B cell (primary cell): Measurements from ENCODE around the gene DNAJC3. TPM values are rescaled to one million over a fixed set of nuclear protein-coding genes. Genes with fewer than 3 reads are reported as not detected.
"Not testable (repeated sequence)": the region's sequence is repeated elsewhere in the genome, so short reads cannot be mapped to it uniquely, and the experiment has no call there.

Experiments used
- ATAC-seq: fragments of 200-7000 bp; cut with Tn5 transposase; one replicate; pipeline ENCODE4 v1.10.0; 2021; ENCODE audit warnings: low read depth, mild to moderate bottlenecking, moderate number of reproducible peaks, moderate library complexity
- CTCF ChIA-PET: fragments of 350-600 bp; sonication (Branson Sonifier 250); formaldehyde crosslinking; loops from one replicate; lab custom pipeline; 2021; ENCODE audit warnings: antibody characterized with exemption, inconsistent platforms; lab: Charles Lee
- POLR2A ChIA-PET: fragments of 350-600 bp; sonication (Branson Sonifier 250); formaldehyde crosslinking; loops from one replicate; lab custom pipeline; 2021; ENCODE audit warnings: antibody characterized with exemption; lab: Charles Lee
- DNase-seq: peaks from one replicate; pipeline ENCODE4 v3.0.0; 2013
- H2AFZ ChIP-seq: 2 replicates; pipeline ENCODE4 v1.6.1; 2012; ENCODE audit warnings: mild to moderate bottlenecking, low read depth, low read length; ENCODE audit not compliant: insufficient read depth, poor library complexity, severe bottlenecking
- H3K27ac ChIP-seq, 2 donors: 1 replicate in 1 of 2; 2 replicates in 1 of 2; pipeline ENCODE4 v1.5.1; 2012 to 2013; ENCODE audit warnings: low read length in 2 of 2, mild to moderate bottlenecking in 2 of 2, moderate library complexity in 1 of 2
- H3K27me3 ChIP-seq, 4 experiments: fragments of 200-600 bp in 1 of 4; sonication (generic) in 1 of 4; replicated peaks in 1 of 4; 1 replicate in 2 of 4; 2 replicates in 2 of 4; pipeline versions ENCODE4 v1.6.1 to v1.7.0; 2013 to 2016; ENCODE audit warnings: low read length in 3 of 4, mild to moderate bottlenecking in 2 of 4, mixed read lengths in 1 of 4, moderate library complexity in 1 of 4; ENCODE audit not compliant: insufficient read depth in 4 of 4, control insufficient read depth in 3 of 4; ENCODE audit errors: control extremely low read depth in 1 of 4
- H3K36me3 ChIP-seq, 2 experiments: replicated peaks in 1 of 2; 1 replicate in 1 of 2; 2 replicates in 1 of 2; pipeline versions ENCODE4 v1.6.1 to v1.7.1; 2013; ENCODE audit warnings: low read length in 1 of 2; ENCODE audit not compliant: insufficient read depth in 2 of 2, control insufficient read depth in 1 of 2; ENCODE audit errors: control extremely low read depth in 1 of 2, extremely low read depth in 1 of 2
- H3K4me1 ChIP-seq, 2 donors: fragments of 200-600 bp in 1 of 2; sonication (generic) in 1 of 2; 1 replicate in 1 of 2; 2 replicates in 1 of 2; pipeline versions ENCODE4 v1.5.1 to v1.6.1; 2013 to 2017; ENCODE audit warnings: low read length in 2 of 2; ENCODE audit not compliant: control insufficient read depth in 2 of 2, insufficient read depth in 2 of 2
- H3K4me2 ChIP-seq: replicated peaks from 2 replicates; pipeline ENCODE3; 2012; ENCODE audit warnings: mild to moderate bottlenecking, low read depth, low read length; ENCODE audit not compliant: poor library complexity, severe bottlenecking
- H3K4me3 ChIP-seq, 5 experiments: fragments of 200-600 bp in 1 of 5; sonication (generic) in 1 of 5; 1 replicate in 3 of 5; 2 replicates in 2 of 5; pipeline versions ENCODE4 v1.5.1 to v1.7.0; 2011 to 2016; ENCODE audit warnings: low read length in 4 of 5, mild to moderate bottlenecking in 4 of 5, low read depth in 2 of 5, control low read depth in 1 of 5, moderate library complexity in 1 of 5; ENCODE audit not compliant: insufficient read depth in 1 of 5; ENCODE audit errors: control extremely low read depth in 1 of 5, extremely low read depth in 1 of 5
- H3K79me2 ChIP-seq: fragments of 200-600 bp; sonication (generic); one replicate; pipeline ENCODE4 v1.6.0; 2016; ENCODE audit warnings: low read length; ENCODE audit not compliant: control insufficient read depth, insufficient read depth
- H3K9ac ChIP-seq: fragments of 200-600 bp; sonication (generic); 2 replicates; pipeline ENCODE4 v1.6.1; 2017; ENCODE audit warnings: mild to moderate bottlenecking, low read length, moderate library complexity
- H3K9me3 ChIP-seq, 3 donors: one replicate each; pipeline versions ENCODE4 v1.6.1 to v1.7.1; 2013; ENCODE audit warnings: low read length in 2 of 3; ENCODE audit not compliant: control insufficient read depth in 2 of 3, insufficient read depth in 1 of 3; ENCODE audit errors: control extremely low read depth in 1 of 3
- H4K20me1 ChIP-seq: 2 replicates; pipeline ENCODE4 v1.6.0; 2012; ENCODE audit warnings: mild to moderate bottlenecking, low read length; ENCODE audit not compliant: insufficient read depth, control insufficient read depth, poor library complexity, severe bottlenecking
- H3K27ac Mint-ChIP-seq: one replicate; pipeline ENCODE4 v1.8.0; 2021; ENCODE audit warnings: mixed read lengths
- H3K27me3 Mint-ChIP-seq: one replicate; pipeline ENCODE4 v1.8.0; 2021; ENCODE audit warnings: mixed read lengths
- H3K4me1 Mint-ChIP-seq: one replicate; pipeline ENCODE4 v1.8.0; 2021; ENCODE audit warnings: mixed read lengths
- H3K4me3 Mint-ChIP-seq: one replicate; pipeline ENCODE4 v1.8.0; 2021; ENCODE audit warnings: mixed read lengths
- H3K9me3 Mint-ChIP-seq: one replicate; pipeline ENCODE4 v1.8.0; 2022; ENCODE audit warnings: mixed read lengths; ENCODE audit not compliant: insufficient read depth
- EZH2 ChIP-seq: IDR thresholded peaks from 2 replicates; pipeline ENCODE4 v1.6.1; 2012; ENCODE audit warnings: borderline replicate concordance, low read depth, mild to moderate bottlenecking, moderate library complexity, low read length; ENCODE audit not compliant: insufficient read depth, poor library complexity, severe bottlenecking
- WGBS: methylation state at CpG from one replicate; pipeline ENCODE4 v1.1.5; 2013; ENCODE audit warnings: missing lambda C conversion rate; ENCODE audit not compliant: insufficient coverage; 5-methylcytosine and 5-hydroxymethylcytosine counted together
- intact Hi-C: fragments of 100-400 bp; cut with micrococcal nuclease; formaldehyde crosslinking; loops from one replicate; pipeline ENCODE4 v1.10.0; 2022
- polyA plus RNA-seq: library from polyadenylated mRNA; depleted of rRNA; stranded (reverse); fragments of >200 nt; gene quantifications from 2 replicates; pipeline ENCODE4 v1.2.3, GENCODE V29; 2012
- total RNA-seq, 2 donors: library from RNA; stranded (reverse); fragments of 120-200 nt in 1 of 2; gene quantifications; 1 replicate in 1 of 2; 2 replicates in 1 of 2; pipeline versions ENCODE4 v1.2.3 to v1.2.4, GENCODE V29; 2013 to 2022
- TF ChIP-seq, protein P1 (sequence below): fragments of 200-600 bp; IDR thresholded peaks from one replicate; pipeline ENCODE4 v1.8.0; 2022; ENCODE audit warnings: antibody characterized with exemption, mild to moderate bottlenecking

The DNAJC3 gene
- total and polyA plus RNA-seq, 2 donors (not counting 1 experiment from before 2014, with no cell fraction given): 2.8 to 12.1 TPM

DNA sequence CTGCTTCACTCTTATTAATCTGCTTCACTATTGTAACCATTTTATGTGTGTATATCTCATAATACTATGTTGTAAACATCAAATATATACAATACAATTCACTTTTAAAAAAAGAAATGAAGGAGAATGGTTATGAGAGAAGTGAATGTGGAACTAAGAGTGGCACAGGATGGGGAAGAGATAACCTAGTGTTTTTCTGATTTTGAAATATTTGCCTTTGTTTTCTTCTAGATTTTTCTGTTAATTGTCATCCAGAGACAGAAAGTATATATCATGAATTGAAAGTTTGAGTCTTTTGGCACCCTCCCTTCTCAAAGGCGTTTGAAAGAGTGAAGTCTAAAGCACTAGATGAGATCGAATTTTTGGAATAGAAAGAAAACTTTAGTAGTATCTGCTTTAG, 2.8 kb downstream of the DNAJC3 start:
- POLR2A ChIA-PET: no interaction called here
- peaks cover 22 to 27% of the 10 kb centered on the region in 2 donors for H3K4me1 ChIP-seq
- H3K9ac ChIP-seq: no peak overlapping the region
- H3K27me3 ChIP-seq: no peaks in the 10 kb centered on the region
- no peak for DNase-seq
- peaks cover 82% of the 10 kb centered on the region for H3K79me2 ChIP-seq
- no peak overlapping the region for H3K4me2 ChIP-seq
- Mint-ChIP-seq H3K27ac (no peak overlapping the region), H3K4me1 (peaks cover 54% of the 10 kb centered on the region), H3K4me3 (no peak overlapping the region), H3K27me3 (no peaks in the 10 kb centered on the region), H3K9me3 (no peaks in the 10 kb centered on the region)
- no peak for ATAC-seq
- CTCF ChIA-PET: no interaction called here
- TF ChIP-seq, protein P1, sequence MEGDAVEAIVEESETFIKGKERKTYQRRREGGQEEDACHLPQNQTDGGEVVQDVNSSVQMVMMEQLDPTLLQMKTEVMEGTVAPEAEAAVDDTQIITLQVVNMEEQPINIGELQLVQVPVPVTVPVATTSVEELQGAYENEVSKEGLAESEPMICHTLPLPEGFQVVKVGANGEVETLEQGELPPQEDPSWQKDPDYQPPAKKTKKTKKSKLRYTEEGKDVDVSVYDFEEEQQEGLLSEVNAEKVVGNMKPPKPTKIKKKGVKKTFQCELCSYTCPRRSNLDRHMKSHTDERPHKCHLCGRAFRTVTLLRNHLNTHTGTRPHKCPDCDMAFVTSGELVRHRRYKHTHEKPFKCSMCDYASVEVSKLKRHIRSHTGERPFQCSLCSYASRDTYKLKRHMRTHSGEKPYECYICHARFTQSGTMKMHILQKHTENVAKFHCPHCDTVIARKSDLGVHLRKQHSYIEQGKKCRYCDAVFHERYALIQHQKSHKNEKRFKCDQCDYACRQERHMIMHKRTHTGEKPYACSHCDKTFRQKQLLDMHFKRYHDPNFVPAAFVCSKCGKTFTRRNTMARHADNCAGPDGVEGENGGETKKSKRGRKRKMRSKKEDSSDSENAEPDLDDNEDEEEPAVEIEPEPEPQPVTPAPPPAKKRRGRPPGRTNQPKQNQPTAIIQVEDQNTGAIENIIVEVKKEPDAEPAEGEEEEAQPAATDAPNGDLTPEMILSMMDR: no peak
- no peak for TF ChIP-seq EZH2
- H3K4me3 ChIP-seq: no peak overlapping the region
- peak overlapping the region in 1 of 2 donors; percentile 19 for H3K27ac ChIP-seq
- H3K36me3 ChIP-seq: no peaks in the 10 kb centered on the region
- H2AFZ ChIP-seq: no peak overlapping the region
- H3K9me3 ChIP-seq: peaks cover 0 to 1% (median 0%) of the 10 kb centered on the region in 3 donors
- intact Hi-C loops: loop anchor here (5.0 kb wide), 2 partner anchors 377 to 1543 kb away; partner anchors contain the start of genes ABCC4 and MBNL2
- H4K20me1 ChIP-seq: peaks cover 20% of the 10 kb centered on the region
- no CpG with 5 or more reads among the region's 2 CpGs for WGBS

DNA sequence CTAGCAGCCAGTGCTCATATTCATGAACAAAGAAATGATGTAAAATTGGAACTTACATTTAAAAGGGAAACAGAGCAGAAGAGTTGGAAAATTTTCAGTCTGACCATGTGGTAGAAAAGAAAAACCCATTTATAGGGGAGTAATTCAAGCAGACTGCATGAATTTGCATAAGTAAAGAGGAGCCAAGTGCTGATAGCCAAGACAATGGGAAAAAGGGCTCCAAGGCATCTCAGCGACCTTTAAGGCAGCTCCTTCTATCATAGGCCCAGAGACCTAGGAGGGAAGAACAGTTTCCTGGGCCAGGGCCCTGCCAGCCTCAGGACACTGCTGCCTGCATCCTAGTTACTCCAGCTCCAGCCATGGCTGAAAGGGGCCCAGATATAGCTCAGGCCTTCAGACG, 7.5 kb downstream of the DNAJC3 start:
- no peak overlapping the region for H3K27ac Mint-ChIP-seq
- DNase-seq (no peak), ATAC-seq (no peak)
- TF ChIP-seq, protein P1: no peak
- TF ChIP-seq EZH2: no peak
- ChIA-PET POLR2A (no interaction called here), CTCF (no interaction called here)
- peaks cover 54% of the 10 kb centered on the region for H3K4me1 Mint-ChIP-seq
- no peak overlapping the region for H3K4me3 Mint-ChIP-seq
- H2AFZ ChIP-seq: no peak overlapping the region
- peaks cover 0 to 2% of the 10 kb centered on the region in 2 donors for H3K4me1 ChIP-seq
- no peaks in the 10 kb centered on the region for H3K36me3 ChIP-seq
- H3K9me3 ChIP-seq: peaks cover 0 to 15% (median 3%) of the 10 kb centered on the region in 3 donors
- H3K79me2 ChIP-seq: peaks cover 95% of the 10 kb centered on the region
- peaks cover 47% of the 10 kb centered on the region for H4K20me1 ChIP-seq
- H3K9ac ChIP-seq: no peak overlapping the region
- intact Hi-C loops: no loop called here
- WGBS: 97% methylated on average over 2 of the region's 2 CpGs
- no peak overlapping the region for H3K4me3 ChIP-seq
- H3K27ac ChIP-seq: no peak overlapping the region
- H3K4me2 ChIP-seq: no peak overlapping the region
- H3K27me3 Mint-ChIP-seq: no peaks in the 10 kb centered on the region
- H3K27me3 ChIP-seq: no peaks in the 10 kb centered on the region
- H3K9me3 Mint-ChIP-seq: peaks cover 7% of the 10 kb centered on the region

DNA sequence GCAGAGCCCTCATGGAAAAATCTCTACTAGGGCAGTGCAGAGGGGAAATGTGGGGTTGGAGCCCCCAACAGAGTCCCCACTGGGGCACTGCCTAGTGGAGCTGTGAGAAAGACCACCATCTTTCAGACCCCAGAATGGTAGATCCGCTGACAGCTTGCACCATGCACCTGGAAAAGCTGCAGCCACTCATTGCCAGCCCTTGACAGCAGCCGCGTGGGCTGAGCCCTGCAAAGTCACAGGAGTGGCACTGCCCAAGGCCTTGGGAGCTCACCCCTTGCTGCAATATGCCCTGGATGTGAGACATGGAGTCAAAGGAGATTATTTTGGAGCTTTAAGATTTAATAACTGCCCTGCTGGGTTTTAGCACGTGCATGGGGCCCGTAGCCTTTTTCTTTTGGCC, 8.0 kb downstream of the DNAJC3 start:
- POLR2A ChIA-PET, CTCF ChIA-PET, DNase-seq, intact Hi-C loops, H3K36me3 ChIP-seq, H3K27ac ChIP-seq, H3K4me2 ChIP-seq, ATAC-seq, H3K4me3 ChIP-seq, H3K4me3 Mint-ChIP-seq, H2AFZ ChIP-seq, H3K4me1 ChIP-seq, H3K27me3 ChIP-seq, H3K9ac ChIP-seq, H3K9me3 Mint-ChIP-seq, H3K27ac Mint-ChIP-seq, H3K27me3 Mint-ChIP-seq: not testable (repeated sequence)
- peaks cover 52% of the 10 kb centered on the region for H4K20me1 ChIP-seq
- H3K9me3 ChIP-seq: peaks cover 0 to 15% (median 4%) of the 10 kb centered on the region in 3 donors
- peaks cover 52% of the 10 kb centered on the region for H3K4me1 Mint-ChIP-seq
- WGBS: 100% methylated on average over 3 of the region's 5 CpGs
- H3K79me2 ChIP-seq: peaks cover 99% of the 10 kb centered on the region
